Left lung (tissue), 10 donors: ENCODE results near the gene RYR3. TPM values are rescaled to one million over a fixed set of nuclear protein-coding genes. Genes with fewer than 3 reads are reported as not detected.

ENCODE experiments used
- ATAC-seq: fragments of 200-7000 bp; cut with Tn5 transposase; one replicate; pipeline ENCODE4 v1.9.1; 2020; ENCODE audit warnings: moderate library complexity
- DNase-seq, 4 donors: peaks; one replicate each; pipeline ENCODE4 v3.0.0-alpha.2; 2013 to 2020
- H3K27ac ChIP-seq, 2 donors: fragments of 200-600 bp; sonication (generic) in 1 of 2; one replicate each; pipeline versions ENCODE4 v1.5.0 to v1.8.0; 2020 to 2021
- H3K27me3 ChIP-seq, 2 donors: fragments of 200-600 bp; sonication (generic) in 1 of 2; one replicate each; pipeline versions ENCODE4 v1.5.0 to v1.8.0; 2020 to 2021
- H3K36me3 ChIP-seq, 2 donors: fragments of 200-600 bp; sonication (generic) in 1 of 2; one replicate each; pipeline versions ENCODE4 v1.5.0 to v1.8.0; 2020 to 2021
- H3K4me1 ChIP-seq, 2 donors: fragments of 200-600 bp; one replicate each; pipeline ENCODE4 v1.8.0; 2021
- H3K4me3 ChIP-seq, 2 donors: fragments of 200-600 bp; sonication (generic) in 1 of 2; one replicate each; pipeline versions ENCODE4 v1.5.0 to v1.8.0; 2020 to 2021; ENCODE audit warnings: mild to moderate bottlenecking in 1 of 2
- H3K9me3 ChIP-seq, 2 donors: fragments of 200-600 bp; sonication (generic) in 1 of 2; one replicate each; pipeline versions ENCODE4 v1.5.0 to v1.8.0; 2020 to 2021
- CTCF ChIP-seq, 2 donors: fragments of 200-600 bp; sonication (generic) in 1 of 2; IDR thresholded peaks; one replicate each; pipeline versions ENCODE4 v1.5.0 to v1.8.0; 2021; ENCODE audit warnings: antibody characterized with exemption in 2 of 2
- intact Hi-C, 2 donors: fragments of 100-400 bp; cut with DNase I; formaldehyde crosslinking; loops; one replicate each; pipeline versions ENCODE4 v1.11.2 to v1.14.2; 2022
- polyA plus RNA-seq, 6 donors: library from polyadenylated mRNA; unstranded; fragments of 120-200 nt; gene quantifications; one replicate each; pipeline ENCODE4 v1.2.1, GENCODE V29; 2013; ENCODE audit not compliant: insufficient read length in 6 of 6
- total RNA-seq, 2 donors: library from RNA; stranded (reverse); fragmentation: NEBNext Ultra II Directional; extraction: Animal tissue kit (Norgen Biotek cat#: 25700); gene quantifications; one replicate each; pipeline ENCODE4 v1.2.1, GENCODE V29; 2021
- donor health status: DM: no; HTN: yes; CAD: no.
- donor health status: DM: no; HTN: no; CAD: no.

Gene RYR3
- total and polyA plus RNA-seq, 8 donors: 0.24 to 12.6 (median 8.6) TPM

- Histone ChIP-seq H3K9me3 (no peaks in the 10 kb centered on the region), H3K4me1 (no peaks in the 10 kb centered on the region), H3K36me3 (no peaks in the 10 kb centered on the region), H3K27ac (no peak overlapping the region), H3K4me3 (no peak overlapping the region), H3K27me3 (no peaks in the 10 kb centered on the region)
- no peak for DNase-seq
- no peak for ATAC-seq
- intact Hi-C loops: no loop called here
- TF ChIP-seq CTCF (IDR thresholded peaks at IDR 0.05): no peak
Observed at GRCh38 chr15:33724321-33725036, 413.7 kb downstream of the RYR3 start.

DNA sequence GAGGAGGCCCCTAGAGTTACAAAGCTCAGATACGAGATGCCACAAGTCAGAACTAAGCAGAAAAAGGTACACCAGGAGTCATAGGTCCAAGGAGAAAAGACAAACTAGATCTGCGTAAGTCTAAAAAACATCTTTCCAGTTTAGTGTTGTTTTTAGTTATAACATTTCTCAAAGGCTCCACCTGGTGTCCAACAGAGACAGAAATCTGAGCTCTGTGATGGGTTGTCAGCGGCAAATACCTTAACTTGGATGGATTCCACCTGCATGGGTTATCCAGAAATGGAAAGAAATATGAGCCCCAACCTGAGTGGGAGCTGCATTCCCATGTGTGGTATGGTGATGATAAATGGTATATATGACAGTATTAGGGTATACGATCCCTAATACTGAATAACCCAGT, 418.9 kb downstream of the RYR3 start:
- H3K9me3 ChIP-seq: no peaks in the 10 kb centered on the region
- ATAC-seq (no peak), DNase-seq (no peak)
- intact Hi-C loops: loop anchor here in 1 of 2 donors (10.0 kb wide), 1 partner anchor 235 kb away; the partner anchor contains the start of gene CHRM5
- H3K27ac ChIP-seq: no peak overlapping the region
- no peak for TF ChIP-seq CTCF (IDR thresholded peaks at IDR 0.05)
- H3K4me1 ChIP-seq: no peaks in the 10 kb centered on the region
- H3K4me3 ChIP-seq: no peak overlapping the region
- no peaks in the 10 kb centered on the region for H3K27me3 ChIP-seq
- no peaks in the 10 kb centered on the region for H3K36me3 ChIP-seq

DNA sequence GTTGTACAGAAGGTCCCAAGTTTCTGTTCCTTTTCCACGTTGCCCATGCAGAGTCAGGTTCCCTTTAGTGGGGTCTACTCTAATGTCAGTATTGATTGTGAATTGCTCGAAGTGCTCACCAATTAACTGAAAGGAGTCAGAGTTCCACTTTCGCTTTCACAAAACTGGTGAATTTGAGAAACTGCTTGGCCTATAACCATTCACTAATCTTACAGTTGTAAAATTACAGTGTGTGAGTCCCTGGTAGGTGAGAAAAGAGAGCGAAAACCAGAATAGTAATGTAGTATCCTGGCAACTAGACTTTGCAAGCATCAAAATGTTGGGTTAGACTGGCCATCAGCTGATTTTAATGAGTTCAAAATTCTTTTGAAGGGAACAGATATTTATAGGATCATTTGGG, 420.0 kb downstream of the RYR3 start:
- H3K27me3 ChIP-seq: no peaks in the 10 kb centered on the region
- intact Hi-C loops: loop anchor here in 1 of 2 donors (10.0 kb wide), 1 partner anchor 234 kb away; the partner anchor contains the start of gene CHRM5
- H3K4me3 ChIP-seq: no peak overlapping the region
- H3K27ac ChIP-seq: no peak overlapping the region
- H3K4me1 ChIP-seq: no peaks in the 10 kb centered on the region
- DNase-seq: no peak
- no peak for ATAC-seq
- no peaks in the 10 kb centered on the region for H3K36me3 ChIP-seq
- no peak for TF ChIP-seq CTCF (IDR thresholded peaks at IDR 0.05)
- H3K9me3 ChIP-seq: no peaks in the 10 kb centered on the region

DNA sequence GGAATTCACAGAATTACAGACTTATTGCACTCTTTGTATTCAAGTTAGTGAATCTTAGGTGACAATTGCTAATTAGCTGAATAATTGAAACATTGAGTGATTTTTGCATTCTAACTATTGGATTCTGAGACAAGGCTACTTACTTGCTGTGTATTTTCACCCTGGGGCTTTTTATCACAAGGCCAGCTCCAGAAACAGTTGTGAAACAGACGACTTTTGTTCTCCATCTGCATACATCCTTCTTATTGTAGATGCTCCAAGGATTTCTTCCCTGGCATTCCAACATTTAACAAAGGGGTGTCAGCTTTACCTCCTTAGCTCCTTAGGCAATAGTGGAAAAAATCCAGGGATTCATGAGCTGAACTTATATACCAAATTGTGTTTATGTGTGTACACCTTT, 424.4 kb downstream of the RYR3 start:
- H3K36me3 ChIP-seq: no peaks in the 10 kb centered on the region
- no peaks in the 10 kb centered on the region for H3K4me1 ChIP-seq
- H3K4me3 ChIP-seq: no peak overlapping the region
- no peak overlapping the region for H3K27ac ChIP-seq
- intact Hi-C loops: loop anchor here in 1 of 2 donors (10.0 kb wide), 1 partner anchor 230 kb away; the partner anchor contains the start of gene CHRM5
- no peak for DNase-seq
- ATAC-seq: no peak
- no peaks in the 10 kb centered on the region for H3K9me3 ChIP-seq
- H3K27me3 ChIP-seq: no peaks in the 10 kb centered on the region
- TF ChIP-seq CTCF (IDR thresholded peaks at IDR 0.05): no peak

GRCh38 chr15:33735637-33736247, 425.0 kb downstream of the RYR3 start:
- intact Hi-C loops: loop anchor here in 1 of 2 donors (10.0 kb wide), 1 partner anchor 229 kb away; the partner anchor contains the start of gene CHRM5
- H3K27ac ChIP-seq: no peak overlapping the region
- no peaks in the 10 kb centered on the region for H3K36me3 ChIP-seq
- H3K4me3 ChIP-seq: no peak overlapping the region
- H3K27me3 ChIP-seq: no peaks in the 10 kb centered on the region
- peak in 1 of 4 donors; percentile 44 for DNase-seq
- H3K4me1 ChIP-seq: no peaks in the 10 kb centered on the region
- H3K9me3 ChIP-seq: no peaks in the 10 kb centered on the region
- peak; percentile 78 for ATAC-seq
- peak in 1 of 2 donors; percentile 41 for TF ChIP-seq CTCF (IDR thresholded peaks at IDR 0.05)
